ENCODE data around the gene UBXN6.

UBXN6 gene

DNA sequence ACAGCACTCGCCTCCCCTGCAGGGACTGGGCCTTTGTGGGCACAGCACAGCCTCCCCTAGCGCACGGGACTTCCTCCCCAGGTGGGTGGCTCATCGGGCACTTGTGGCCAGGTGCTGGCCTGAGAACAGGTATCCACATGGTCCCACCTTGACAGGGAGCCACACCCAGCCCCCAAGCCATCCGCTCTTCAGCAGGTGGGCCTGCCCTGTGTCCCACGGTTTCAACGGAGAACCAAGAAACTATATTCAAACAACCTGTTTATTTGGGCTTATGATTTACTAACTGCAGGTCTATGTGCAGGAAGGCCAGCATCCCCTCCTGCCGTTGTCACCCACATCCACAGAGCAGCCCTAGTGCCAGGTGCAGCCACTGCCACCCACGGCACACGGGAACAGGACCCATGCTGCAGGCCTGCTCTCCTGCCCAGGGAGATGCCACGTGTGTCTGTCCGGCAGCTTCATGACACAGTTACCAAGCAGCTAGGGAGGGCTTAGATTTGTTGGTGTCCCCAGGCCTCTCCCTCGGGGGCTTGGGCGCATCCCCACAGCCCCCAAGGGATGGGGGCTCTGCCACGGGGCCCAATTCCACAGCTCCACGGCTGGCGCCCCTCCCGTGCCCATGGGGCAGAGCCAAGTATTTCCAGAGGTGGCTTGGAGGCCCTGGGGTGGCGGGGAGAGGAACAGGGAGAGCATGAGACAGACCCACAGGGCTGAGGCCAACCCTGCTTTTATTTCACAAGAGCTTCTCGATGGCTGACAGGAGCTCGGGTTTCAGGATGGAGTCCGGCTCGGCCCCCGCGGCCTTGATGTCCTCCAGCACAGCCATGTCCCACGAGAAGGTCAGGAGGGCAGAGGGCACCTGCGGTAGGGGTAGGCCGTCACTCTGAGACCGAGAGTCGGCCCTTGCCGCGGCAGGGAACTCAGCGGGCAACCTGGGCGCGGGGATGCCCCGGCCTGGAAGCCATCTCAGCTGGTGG, 12.5 kb downstream of the UBXN6 start:
- Histone ChIP-seq H2AFZ (ENCODE audit: low read depth, low read length) (no peak overlapping the region), H3K4me2 (ENCODE audit: low read length, poor library complexity, severe bottlenecking) (no peak overlapping the region), H3K4me1 (ENCODE audit: control insufficient read depth, insufficient read depth, low read depth, low read length) (no peaks in the 10 kb centered on the region), H3K14ac (ENCODE audit: low read length in 2 of 2) (no peak overlapping the region), H3K79me1 (replicated peaks; ENCODE audit: low read length, poor library complexity, severe bottlenecking) (peaks cover 32% of the 10 kb centered on the region), H4K8ac (ENCODE audit: low read length) (no peak overlapping the region), H3K27ac (ENCODE audit: low read length, poor library complexity, severe bottlenecking) (no peak overlapping the region), H3K4me3 (ENCODE audit: insufficient read depth in 1 of 2, low read depth in 1 of 2, low read length in 2 of 2) (no peak overlapping the region), H2BK15ac (ENCODE audit: low read depth, poor library complexity, severe bottlenecking) (no peak overlapping the region), H3K4ac (ENCODE audit: low read depth in 1 of 2, low read length in 2 of 2) (no peak overlapping the region), H2BK5ac (ENCODE audit: low read depth, low read length, poor library complexity, severe bottlenecking) (no peak overlapping the region), H2BK120ac (ENCODE audit: low read depth, low read length) (no peak overlapping the region), H3K18ac (ENCODE audit: low read depth in 1 of 2, low read length in 2 of 2) (no peak overlapping the region), H3K36me3 (ENCODE audit: control insufficient read depth in 1 of 2, insufficient read depth in 2 of 2, low read depth in 1 of 2, low read length in 2 of 2) (peaks cover 57 to 79% of the 10 kb centered on the region in 2 experiments), H3K9me3 (ENCODE audit: control insufficient read depth, low read length) (no peaks in the 10 kb centered on the region), H4K91ac (ENCODE audit: low read length) (no peak overlapping the region), H2AK5ac (ENCODE audit: low read length, severe bottlenecking) (no peak overlapping the region), H3K27me3 (ENCODE audit: control insufficient read depth in 1 of 2, insufficient read depth in 1 of 2, low read length in 2 of 2) (no peaks in the 10 kb centered on the region), H2BK12ac (ENCODE audit: low read length in 2 of 2) (no peak overlapping the region), H3K23ac (ENCODE audit: low read length in 2 of 2) (no peak overlapping the region), H3K9ac (ENCODE audit: low read length) (no peak overlapping the region)
- no peak for DNase-seq
- 89% methylated on average over 36 of the region's 36 CpGs for WGBS

GRCh38 chr19:4443966-4444764, 13.4 kb downstream of the UBXN6 start:
- Histone ChIP-seq H2BK15ac (ENCODE audit: low read depth, poor library complexity, severe bottlenecking) (no peak overlapping the region), H2BK5ac (ENCODE audit: low read depth, low read length, poor library complexity, severe bottlenecking) (no peak overlapping the region), H4K8ac (ENCODE audit: low read length) (no peak overlapping the region), H2BK120ac (ENCODE audit: low read depth, low read length) (no peak overlapping the region), H3K4ac (ENCODE audit: low read depth in 1 of 2, low read length in 2 of 2) (no peak overlapping the region), H3K4me3 (ENCODE audit: insufficient read depth in 1 of 2, low read depth in 1 of 2, low read length in 2 of 2) (no peak overlapping the region), H3K9me3 (ENCODE audit: control insufficient read depth, low read length) (no peaks in the 10 kb centered on the region), H3K27me3 (ENCODE audit: control insufficient read depth in 1 of 2, insufficient read depth in 1 of 2, low read length in 2 of 2) (no peaks in the 10 kb centered on the region), H3K4me1 (ENCODE audit: control insufficient read depth, insufficient read depth, low read depth, low read length) (no peaks in the 10 kb centered on the region), H4K91ac (ENCODE audit: low read length) (no peak overlapping the region), H3K79me1 (replicated peaks; ENCODE audit: low read length, poor library complexity, severe bottlenecking) (peaks cover 26% of the 10 kb centered on the region), H3K36me3 (ENCODE audit: control insufficient read depth in 1 of 2, insufficient read depth in 2 of 2, low read depth in 1 of 2, low read length in 2 of 2) (peaks cover 51 to 71% of the 10 kb centered on the region in 2 experiments), H3K27ac (ENCODE audit: low read length, poor library complexity, severe bottlenecking) (no peak overlapping the region), H3K9ac (ENCODE audit: low read length) (no peak overlapping the region), H3K4me2 (ENCODE audit: low read length, poor library complexity, severe bottlenecking) (no peak overlapping the region), H2BK12ac (ENCODE audit: low read length in 2 of 2) (no peak overlapping the region), H3K23ac (ENCODE audit: low read length in 2 of 2) (no peak overlapping the region), H2AFZ (ENCODE audit: low read depth, low read length) (no peak overlapping the region), H3K18ac (ENCODE audit: low read depth in 1 of 2, low read length in 2 of 2) (no peak overlapping the region), H3K14ac (ENCODE audit: low read length in 2 of 2) (no peak overlapping the region), H2AK5ac (ENCODE audit: low read length, severe bottlenecking) (no peak overlapping the region)
- DNase-seq = no peak
- 89% methylated on average over 20 of the region's 20 CpGs for WGBS

- Histone ChIP-seq H3K4me1 (ENCODE audit: control insufficient read depth, insufficient read depth, low read depth, low read length) (no peaks in the 10 kb centered on the region), H3K79me1 (replicated peaks; ENCODE audit: low read length, poor library complexity, severe bottlenecking) (peaks cover 17% of the 10 kb centered on the region), H4K8ac (ENCODE audit: low read length) (no peak overlapping the region), H2BK15ac (ENCODE audit: low read depth, poor library complexity, severe bottlenecking) (no peak overlapping the region), H3K14ac (ENCODE audit: low read length in 2 of 2) (no peak overlapping the region), H3K36me3 (ENCODE audit: control insufficient read depth in 1 of 2, insufficient read depth in 2 of 2, low read depth in 1 of 2, low read length in 2 of 2) (peaks cover 41 to 61% of the 10 kb centered on the region in 2 experiments), H3K4me2 (ENCODE audit: low read length, poor library complexity, severe bottlenecking) (no peak overlapping the region), H3K9me3 (ENCODE audit: control insufficient read depth, low read length) (no peaks in the 10 kb centered on the region), H3K9ac (ENCODE audit: low read length) (no peak overlapping the region), H3K4ac (ENCODE audit: low read depth in 1 of 2, low read length in 2 of 2) (no peak overlapping the region), H2AK5ac (ENCODE audit: low read length, severe bottlenecking) (no peak overlapping the region), H3K23ac (ENCODE audit: low read length in 2 of 2) (no peak overlapping the region), H3K27me3 (ENCODE audit: control insufficient read depth in 1 of 2, insufficient read depth in 1 of 2, low read length in 2 of 2) (no peaks in the 10 kb centered on the region), H4K91ac (ENCODE audit: low read length) (no peak overlapping the region), H2BK12ac (ENCODE audit: low read length in 2 of 2) (no peak overlapping the region), H3K4me3 (ENCODE audit: insufficient read depth in 1 of 2, low read depth in 1 of 2, low read length in 2 of 2) (no peak overlapping the region), H3K18ac (ENCODE audit: low read depth in 1 of 2, low read length in 2 of 2) (no peak overlapping the region), H2BK5ac (ENCODE audit: low read depth, low read length, poor library complexity, severe bottlenecking) (no peak overlapping the region), H3K27ac (ENCODE audit: low read length, poor library complexity, severe bottlenecking) (no peak overlapping the region), H2BK120ac (ENCODE audit: low read depth, low read length) (no peak overlapping the region), H2AFZ (ENCODE audit: low read depth, low read length) (no peak overlapping the region)
- no peak for DNase-seq
- 88% methylated on average over 15 of the region's 15 CpGs for WGBS
Observed at GRCh38 chr19:4443188-4443587, 14.4 kb downstream of the UBXN6 start.

GRCh38 chr19:4442819-4443146, 14.8 kb downstream of the UBXN6 start:
- Histone ChIP-seq H2AFZ (ENCODE audit: low read depth, low read length) (no peak overlapping the region), H2BK5ac (ENCODE audit: low read depth, low read length, poor library complexity, severe bottlenecking) (no peak overlapping the region), H2AK5ac (ENCODE audit: low read length, severe bottlenecking) (no peak overlapping the region), H2BK120ac (ENCODE audit: low read depth, low read length) (no peak overlapping the region), H4K8ac (ENCODE audit: low read length) (no peak overlapping the region), H3K4me3 (ENCODE audit: insufficient read depth in 1 of 2, low read depth in 1 of 2, low read length in 2 of 2) (no peak overlapping the region), H2BK12ac (ENCODE audit: low read length in 2 of 2) (no peak overlapping the region), H2BK15ac (ENCODE audit: low read depth, poor library complexity, severe bottlenecking) (no peak overlapping the region), H3K79me1 (replicated peaks; ENCODE audit: low read length, poor library complexity, severe bottlenecking) (peaks cover 13% of the 10 kb centered on the region), H3K4ac (ENCODE audit: low read depth in 1 of 2, low read length in 2 of 2) (no peak overlapping the region), H4K91ac (ENCODE audit: low read length) (no peak overlapping the region), H3K9me3 (ENCODE audit: control insufficient read depth, low read length) (no peaks in the 10 kb centered on the region), H3K14ac (ENCODE audit: low read length in 2 of 2) (no peak overlapping the region), H3K27me3 (ENCODE audit: control insufficient read depth in 1 of 2, insufficient read depth in 1 of 2, low read length in 2 of 2) (no peaks in the 10 kb centered on the region), H3K27ac (ENCODE audit: low read length, poor library complexity, severe bottlenecking) (no peak overlapping the region), H3K4me2 (ENCODE audit: low read length, poor library complexity, severe bottlenecking) (no peak overlapping the region), H3K9ac (ENCODE audit: low read length) (no peak overlapping the region), H3K4me1 (ENCODE audit: control insufficient read depth, insufficient read depth, low read depth, low read length) (no peaks in the 10 kb centered on the region), H3K36me3 (ENCODE audit: control insufficient read depth in 1 of 2, insufficient read depth in 2 of 2, low read depth in 1 of 2, low read length in 2 of 2) (peaks cover 37 to 57% of the 10 kb centered on the region in 2 experiments), H3K23ac (ENCODE audit: low read length in 2 of 2) (no peak overlapping the region), H3K18ac (ENCODE audit: low read depth in 1 of 2, low read length in 2 of 2) (no peak overlapping the region)
- DNase-seq = no peak
- WGBS = 93% methylated on average over 10 of the region's 10 CpGs

All from mesenchymal stem cell (in vitro differentiated cells and primary cell).